Mesenchymal stem cell (in vitro differentiated cells and primary cell): ENCODE results near the gene TMPRSS13.
A peak's percentile ranks its signal among the peaks of the same experiment; 100 is the strongest.

ENCODE experiments used
- DNase-seq: peaks from one replicate; pipeline ENCODE4 v3.0.0-alpha.2; 2013
- H2AFZ ChIP-seq: one replicate; pipeline ENCODE4 v1.6.1; 2013; ENCODE audit warnings: low read depth, mild to moderate bottlenecking, control low read depth, inconsistent platforms, low read length, moderate library complexity
- H2AK5ac ChIP-seq: 2 replicates; pipeline ENCODE4 v1.6.1; 2013; ENCODE audit warnings: low read length, moderate library complexity, mild to moderate bottlenecking, inconsistent platforms; ENCODE audit not compliant: severe bottlenecking
- H2BK120ac ChIP-seq: one replicate; pipeline ENCODE4 v1.6.1; 2013; ENCODE audit warnings: low read depth, mild to moderate bottlenecking, inconsistent platforms, low read length, moderate library complexity
- H2BK12ac ChIP-seq, 2 experiments: one replicate each; pipeline ENCODE4 v1.6.1; 2013; ENCODE audit warnings: inconsistent platforms in 2 of 2, low read length in 2 of 2, mild to moderate bottlenecking in 2 of 2, moderate library complexity in 2 of 2, control low read depth in 1 of 2
- H2BK15ac ChIP-seq: one replicate; pipeline ENCODE4 v1.6.1; 2013; ENCODE audit warnings: mild to moderate bottlenecking, low read depth, inconsistent platforms; ENCODE audit not compliant: poor library complexity, severe bottlenecking
- H2BK5ac ChIP-seq: 2 replicates; pipeline ENCODE4 v1.6.1; 2013; ENCODE audit warnings: low read depth, mild to moderate bottlenecking, low read length, control low read depth, inconsistent platforms; ENCODE audit not compliant: poor library complexity, severe bottlenecking
- H3K14ac ChIP-seq, 2 experiments: one replicate each; pipeline ENCODE4 v1.6.1; 2013; ENCODE audit warnings: inconsistent platforms in 2 of 2, low read length in 2 of 2, control low read depth in 1 of 2, mild to moderate bottlenecking in 1 of 2, moderate library complexity in 1 of 2
- H3K18ac ChIP-seq, 2 experiments: one replicate each; pipeline ENCODE4 v1.6.1; 2013; ENCODE audit warnings: inconsistent platforms in 2 of 2, low read length in 2 of 2, control low read depth in 1 of 2, low read depth in 1 of 2, mild to moderate bottlenecking in 1 of 2
- H3K23ac ChIP-seq, 2 experiments: one replicate each; pipeline ENCODE4 v1.6.1; 2013; ENCODE audit warnings: inconsistent platforms in 2 of 2, low read length in 2 of 2, mild to moderate bottlenecking in 2 of 2, moderate library complexity in 2 of 2, control low read depth in 1 of 2
- H3K27ac ChIP-seq: 2 replicates; pipeline ENCODE4 v1.5.1; 2013; ENCODE audit warnings: mild to moderate bottlenecking, moderate library complexity, low read length, control low read depth, inconsistent platforms; ENCODE audit not compliant: poor library complexity, severe bottlenecking
- H3K27me3 ChIP-seq, 2 experiments: 2 replicates each; pipeline versions ENCODE4 v1.6.1 to v1.7.0; 2013; ENCODE audit warnings: low read length in 2 of 2, mild to moderate bottlenecking in 2 of 2, moderate library complexity in 2 of 2, control low read depth in 1 of 2, inconsistent platforms in 1 of 2; ENCODE audit not compliant: control insufficient read depth in 1 of 2, insufficient read depth in 1 of 2
- H3K36me3 ChIP-seq, 2 experiments: 2 replicates each; pipeline versions ENCODE4 v1.6.1 to v1.7.0; 2013; ENCODE audit warnings: low read length in 2 of 2, control low read depth in 1 of 2, inconsistent platforms in 1 of 2, low read depth in 1 of 2, mild to moderate bottlenecking in 1 of 2; ENCODE audit not compliant: insufficient read depth in 2 of 2, control insufficient read depth in 1 of 2
- H3K4ac ChIP-seq, 2 experiments: one replicate each; pipeline ENCODE4 v1.6.1; 2013; ENCODE audit warnings: inconsistent platforms in 2 of 2, low read length in 2 of 2, mild to moderate bottlenecking in 2 of 2, moderate library complexity in 2 of 2, control low read depth in 1 of 2, low read depth in 1 of 2
- H3K4me1 ChIP-seq: 2 replicates; pipeline ENCODE4 v1.6.1; 2013; ENCODE audit warnings: low read depth, low read length, control low read depth; ENCODE audit not compliant: control insufficient read depth, insufficient read depth
- H3K4me2 ChIP-seq: 2 replicates; pipeline ENCODE4 v1.6.1; 2013; ENCODE audit warnings: low read length, mild to moderate bottlenecking, inconsistent platforms; ENCODE audit not compliant: poor library complexity, severe bottlenecking
- H3K4me3 ChIP-seq, 2 experiments: 2 replicates each; pipeline versions ENCODE4 v1.5.1 to v1.7.0; 2013; ENCODE audit warnings: low read length in 2 of 2, mild to moderate bottlenecking in 2 of 2, control low read depth in 1 of 2, low read depth in 1 of 2; ENCODE audit not compliant: insufficient read depth in 1 of 2
- H3K79me1 ChIP-seq: replicated peaks from 2 replicates; pipeline ENCODE4 v1.6.1; 2013; ENCODE audit warnings: mild to moderate bottlenecking, control low read depth, low read length, inconsistent platforms; ENCODE audit not compliant: poor library complexity, severe bottlenecking
- H3K9ac ChIP-seq: 2 replicates; pipeline ENCODE4 v1.7.0; 2013; ENCODE audit warnings: mild to moderate bottlenecking, low read length, moderate library complexity
- H3K9me3 ChIP-seq: 2 replicates; pipeline ENCODE4 v1.7.0; 2013; ENCODE audit warnings: mild to moderate bottlenecking, low read length; ENCODE audit not compliant: control insufficient read depth
- H4K8ac ChIP-seq: one replicate; pipeline ENCODE4 v1.6.1; 2013; ENCODE audit warnings: inconsistent platforms, mild to moderate bottlenecking, low read length, moderate library complexity
- H4K91ac ChIP-seq: one replicate; pipeline ENCODE4 v1.6.1; 2013; ENCODE audit warnings: mild to moderate bottlenecking, low read length, inconsistent platforms
- WGBS: methylation state at CpG from one replicate; pipeline ENCODE4 v1.1.7; 2013; ENCODE audit warnings: mixed read lengths; 5-methylcytosine and 5-hydroxymethylcytosine counted together

Gene TMPRSS13

GRCh38 chr11:117972044-117972443 is 42.8 kb upstream of the TMPRSS13 start:
- DNase-seq, result no peak
- Histone ChIP-seq H3K23ac (no peak overlapping the region), H3K4me2 (no peak overlapping the region), H2AFZ (no peak overlapping the region), H3K14ac (no peak overlapping the region), H3K79me1 (no peaks in the 10 kb centered on the region), H2BK12ac (no peak overlapping the region), H2AK5ac (no peak overlapping the region), H3K27ac (no peak overlapping the region), H4K91ac (no peak overlapping the region), H3K27me3 (peaks cover 0 to 59% of the 10 kb centered on the region in 2 experiments), H2BK5ac (no peak overlapping the region), H3K4me3 (no peak overlapping the region), H2BK15ac (no peak overlapping the region), H3K4ac (no peak overlapping the region), H3K36me3 (no peaks in the 10 kb centered on the region), H2BK120ac (no peak overlapping the region), H3K4me1 (peaks cover 10% of the 10 kb centered on the region), H4K8ac (no peak overlapping the region), H3K18ac (no peak overlapping the region), H3K9ac (no peak overlapping the region), H3K9me3 (no peaks in the 10 kb centered on the region)
- WGBS, result 91% methylated on average over 10 of the region's 10 CpGs

GRCh38 chr11:117970400-117971024 is 41.3 kb upstream of the TMPRSS13 start:
- Histone ChIP-seq H3K9ac (no peak overlapping the region), H3K36me3 (no peaks in the 10 kb centered on the region), H3K27me3 (peaks cover 0 to 51% of the 10 kb centered on the region in 2 experiments), H3K18ac (no peak overlapping the region), H2BK12ac (no peak overlapping the region), H3K4ac (no peak overlapping the region), H3K79me1 (no peaks in the 10 kb centered on the region), H2AFZ (no peak overlapping the region), H4K91ac (no peak overlapping the region), H3K4me1 (peaks cover 10% of the 10 kb centered on the region), H2AK5ac (no peak overlapping the region), H3K23ac (no peak overlapping the region), H2BK120ac (no peak overlapping the region), H3K27ac (no peak overlapping the region), H4K8ac (no peak overlapping the region), H3K9me3 (no peaks in the 10 kb centered on the region), H3K4me3 (no peak overlapping the region), H2BK5ac (no peak overlapping the region), H3K14ac (no peak overlapping the region), H2BK15ac (no peak overlapping the region), H3K4me2 (no peak overlapping the region)
- peak; percentile 11 for DNase-seq
- WGBS, result 81% methylated on average over 4 of the region's 4 CpGs

GRCh38 chr11:117969160-117969991 is 40.2 kb upstream of the TMPRSS13 start:
- Histone ChIP-seq H3K14ac (no peak overlapping the region), H3K36me3 (no peaks in the 10 kb centered on the region), H3K79me1 (no peaks in the 10 kb centered on the region), H3K27me3 (peaks cover 0 to 49% of the 10 kb centered on the region in 2 experiments), H2BK5ac (no peak overlapping the region), H4K91ac (no peak overlapping the region), H3K9me3 (no peaks in the 10 kb centered on the region), H3K4me1 (peaks cover 10% of the 10 kb centered on the region), H2BK15ac (no peak overlapping the region), H3K4me3 (no peak overlapping the region), H3K18ac (no peak overlapping the region), H2AK5ac (no peak overlapping the region), H3K23ac (no peak overlapping the region), H2BK12ac (no peak overlapping the region), H3K27ac (no peak overlapping the region), H3K4ac (no peak overlapping the region), H2BK120ac (no peak overlapping the region), H4K8ac (no peak overlapping the region), H3K4me2 (no peak overlapping the region), H2AFZ (no peak overlapping the region), H3K9ac (no peak overlapping the region)
- no peak for DNase-seq
- WGBS, result 95% methylated on average over 3 of the region's 5 CpGs

GRCh38 chr11:117966908-117967307 is 37.7 kb upstream of the TMPRSS13 start:
- H4K91ac ChIP-seq, result no peak overlapping the region
- WGBS, result 92% methylated on average over 4 of the region's 8 CpGs
- peaks cover 0 to 44% of the 10 kb centered on the region in 2 experiments for H3K27me3 ChIP-seq
- H3K4me1 ChIP-seq, result peaks cover 2% of the 10 kb centered on the region
- H3K79me1 ChIP-seq, result no peaks in the 10 kb centered on the region
- no peaks in the 10 kb centered on the region for H3K36me3 ChIP-seq
- no peak overlapping the region for H2BK5ac ChIP-seq
- H3K27ac ChIP-seq, result no peak overlapping the region
- H3K18ac ChIP-seq, result no peak overlapping the region
- H3K4ac ChIP-seq, result no peak overlapping the region
- no peak overlapping the region for H3K4me2 ChIP-seq
- H3K9me3 ChIP-seq, result no peaks in the 10 kb centered on the region
- H2AK5ac ChIP-seq, result no peak overlapping the region
- DNase-seq, result no peak
- H2BK15ac ChIP-seq, result no peak overlapping the region
- H3K4me3 ChIP-seq, result no peak overlapping the region
- no peak overlapping the region for H3K23ac ChIP-seq
- H3K9ac ChIP-seq, result no peak overlapping the region
- no peak overlapping the region for H4K8ac ChIP-seq
- no peak overlapping the region for H3K14ac ChIP-seq
- no peak overlapping the region for H2BK12ac ChIP-seq
- no peak overlapping the region for H2AFZ ChIP-seq
- H2BK120ac ChIP-seq, result no peak overlapping the region
